Esophagus muscularis mucosa (tissue), 4 donors: ENCODE data around the gene CHRNG. TPM values are rescaled to one million over a fixed set of nuclear protein-coding genes. Genes with fewer than 3 reads are reported as not detected.

Source experiments
- DNase-seq: peaks from one replicate; pipeline ENCODE4 v3.0.0-alpha.2; 2017; ENCODE audit errors: extremely low spot score
- H3K27ac ChIP-seq, 4 donors: fragments of 200-600 bp; sonication (generic); replicated peaks in 1 of 4; 1 replicate in 3 of 4; 2 replicates in 1 of 4; pipeline ENCODE4 v1.5.1; 2016 to 2019; ENCODE audit warnings: mild to moderate bottlenecking in 1 of 4
- H3K27me3 ChIP-seq, 4 donors: fragments of 200-600 bp; sonication (generic); one replicate each; pipeline versions ENCODE4 v1.5.1 to v1.6.0; 2016 to 2019
- H3K36me3 ChIP-seq, 4 donors: fragments of 200-600 bp; sonication (generic); one replicate each; pipeline ENCODE4 v1.5.1; 2016 to 2019
- H3K4me1 ChIP-seq, 4 donors: fragments of 200-600 bp; sonication (generic); one replicate each; pipeline ENCODE4 v1.5.1; 2016 to 2019
- H3K4me3 ChIP-seq, 4 donors: fragments of 200-600 bp; sonication (generic); 1 replicate in 2 of 4; 2 replicates in 2 of 4; pipeline ENCODE4 v1.5.1; 2016 to 2019; ENCODE audit warnings: mild to moderate bottlenecking in 4 of 4, moderate library complexity in 1 of 4
- H3K9me3 ChIP-seq, 4 donors: fragments of 200-600 bp; sonication (generic); 1 replicate in 3 of 4; 2 replicates in 1 of 4; pipeline ENCODE4 v1.5.1; 2016 to 2019
- EP300 ChIP-seq: sonication (generic); formaldehyde crosslinking; IDR thresholded peaks from one replicate; pipeline ENCODE4 v1.6.1; 2017; ENCODE audit warnings: antibody characterized with exemption
- POLR2A ChIP-seq: fragments of 450-650 bp; IDR thresholded peaks from one replicate; pipeline ENCODE4 v1.6.1; 2017; ENCODE audit warnings: antibody characterized with exemption, moderate library complexity, mild to moderate bottlenecking, low read depth
- POLR2AphosphoS5 ChIP-seq, 2 donors: sonication (generic); formaldehyde crosslinking; IDR thresholded peaks; one replicate each; pipeline ENCODE4 v1.6.1; 2017; ENCODE audit warnings: antibody characterized with exemption in 2 of 2
- WGBS: methylation state at CpG from one replicate; pipeline ENCODE4 v1.1.5; 2018; 5-methylcytosine and 5-hydroxymethylcytosine counted together
- intact Hi-C: fragments of 100-400 bp; cut with DNase I; formaldehyde crosslinking; loops from one replicate; pipeline ENCODE4 v1.15.1; 2023
- total RNA-seq, 4 donors: library from RNA; depleted of rRNA; stranded (reverse); fragments of >200 nt; gene quantifications; one replicate each; pipeline versions ENCODE4 v1.1.0 to v1.2.1, GENCODE V29; 2016
- TF ChIP-seq, protein P1 (sequence below), 3 experiments: fragments of 200-600 bp in 2 of 3; fragments of 450-650 bp in 1 of 3; sonication (generic) in 2 of 3; IDR thresholded peaks; one replicate each; pipeline ENCODE4 v1.5.1; 2017 to 2019; ENCODE audit warnings: antibody characterized with exemption in 3 of 3, mild to moderate bottlenecking in 2 of 3, moderate library complexity in 1 of 3

The CHRNG gene
- total RNA-seq, 4 donors from 2014 or later: not detected

DNA sequence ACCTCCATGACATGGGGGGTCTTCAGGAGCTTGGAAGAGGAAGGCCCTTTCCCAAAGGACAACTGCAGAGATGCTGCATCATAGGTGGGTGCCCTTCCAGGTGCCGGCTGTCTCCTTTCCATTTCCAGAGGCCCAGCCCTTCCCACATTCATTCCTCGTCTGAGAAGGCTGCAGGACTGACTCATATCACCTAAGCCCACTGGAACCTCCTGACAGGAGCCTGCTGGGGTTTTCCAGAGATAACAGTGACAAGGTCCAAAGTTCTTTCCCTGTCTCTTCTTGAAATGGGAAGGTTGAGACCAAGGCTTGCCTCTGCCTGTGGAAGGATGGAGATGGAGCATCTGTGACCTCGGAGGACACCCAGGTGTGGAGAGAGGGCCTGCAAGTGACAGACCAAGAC is 22.9 kb upstream of the CHRNG start:
- Histone ChIP-seq H3K9me3 (no peaks in the 10 kb centered on the region), H3K4me1 (peaks cover 0 to 2% (median under 1%) of the 10 kb centered on the region in 4 donors), H3K27me3 (peaks cover 0 to 65% (median 2%) of the 10 kb centered on the region in 4 donors), H3K27ac (no peak overlapping the region), H3K36me3 (no peaks in the 10 kb centered on the region), H3K4me3 (no peak overlapping the region)
- intact Hi-C loops: no loop called here
- DNase-seq: no peak
- TF ChIP-seq POLR2A: no peak
- TF ChIP-seq, protein P1, sequence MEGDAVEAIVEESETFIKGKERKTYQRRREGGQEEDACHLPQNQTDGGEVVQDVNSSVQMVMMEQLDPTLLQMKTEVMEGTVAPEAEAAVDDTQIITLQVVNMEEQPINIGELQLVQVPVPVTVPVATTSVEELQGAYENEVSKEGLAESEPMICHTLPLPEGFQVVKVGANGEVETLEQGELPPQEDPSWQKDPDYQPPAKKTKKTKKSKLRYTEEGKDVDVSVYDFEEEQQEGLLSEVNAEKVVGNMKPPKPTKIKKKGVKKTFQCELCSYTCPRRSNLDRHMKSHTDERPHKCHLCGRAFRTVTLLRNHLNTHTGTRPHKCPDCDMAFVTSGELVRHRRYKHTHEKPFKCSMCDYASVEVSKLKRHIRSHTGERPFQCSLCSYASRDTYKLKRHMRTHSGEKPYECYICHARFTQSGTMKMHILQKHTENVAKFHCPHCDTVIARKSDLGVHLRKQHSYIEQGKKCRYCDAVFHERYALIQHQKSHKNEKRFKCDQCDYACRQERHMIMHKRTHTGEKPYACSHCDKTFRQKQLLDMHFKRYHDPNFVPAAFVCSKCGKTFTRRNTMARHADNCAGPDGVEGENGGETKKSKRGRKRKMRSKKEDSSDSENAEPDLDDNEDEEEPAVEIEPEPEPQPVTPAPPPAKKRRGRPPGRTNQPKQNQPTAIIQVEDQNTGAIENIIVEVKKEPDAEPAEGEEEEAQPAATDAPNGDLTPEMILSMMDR (IDR thresholded peaks at IDR 0.05): no peak
- WGBS: 100% methylated on average over 3 of the region's 3 CpGs

DNA sequence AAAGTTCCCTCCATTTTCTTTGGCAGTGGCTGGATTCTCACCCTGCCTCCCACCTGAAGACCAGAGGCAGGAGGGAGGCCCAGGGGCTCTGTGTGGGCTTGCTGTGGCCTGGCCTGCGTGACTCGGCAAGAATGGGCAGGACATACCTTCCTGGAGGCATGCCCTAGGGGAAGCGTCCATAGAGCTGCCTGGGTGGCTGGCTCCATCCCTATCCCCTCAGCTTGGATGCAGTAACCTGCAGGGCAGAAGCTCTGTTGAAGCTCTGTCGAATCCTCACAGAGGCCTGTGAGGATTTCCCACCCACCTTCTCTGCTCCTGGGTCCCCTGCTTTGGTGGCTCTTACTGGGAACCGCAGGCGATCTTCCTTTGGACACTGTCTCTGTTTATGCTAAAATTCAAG is 20.6 kb upstream of the CHRNG start:
- DNase-seq: no peak
- peaks cover 6 to 70% (median 25%) of the 10 kb centered on the region in 4 donors for H3K27me3 ChIP-seq
- intact Hi-C loops: no loop called here
- no peak for TF ChIP-seq EP300
- TF ChIP-seq, protein P1 (IDR thresholded peaks at IDR 0.05): no peak
- TF ChIP-seq POLR2A: no peak
- no peak for TF ChIP-seq POLR2AphosphoS5 (IDR thresholded peaks at IDR 0.05)
- no peak overlapping the region for H3K27ac ChIP-seq
- H3K9me3 ChIP-seq: no peaks in the 10 kb centered on the region
- peaks cover 12 to 24% (median 20%) of the 10 kb centered on the region in 4 donors for H3K4me1 ChIP-seq
- 88% methylated on average over 3 of the region's 6 CpGs for WGBS
- H3K36me3 ChIP-seq: no peaks in the 10 kb centered on the region
- no peak overlapping the region for H3K4me3 ChIP-seq

DNA sequence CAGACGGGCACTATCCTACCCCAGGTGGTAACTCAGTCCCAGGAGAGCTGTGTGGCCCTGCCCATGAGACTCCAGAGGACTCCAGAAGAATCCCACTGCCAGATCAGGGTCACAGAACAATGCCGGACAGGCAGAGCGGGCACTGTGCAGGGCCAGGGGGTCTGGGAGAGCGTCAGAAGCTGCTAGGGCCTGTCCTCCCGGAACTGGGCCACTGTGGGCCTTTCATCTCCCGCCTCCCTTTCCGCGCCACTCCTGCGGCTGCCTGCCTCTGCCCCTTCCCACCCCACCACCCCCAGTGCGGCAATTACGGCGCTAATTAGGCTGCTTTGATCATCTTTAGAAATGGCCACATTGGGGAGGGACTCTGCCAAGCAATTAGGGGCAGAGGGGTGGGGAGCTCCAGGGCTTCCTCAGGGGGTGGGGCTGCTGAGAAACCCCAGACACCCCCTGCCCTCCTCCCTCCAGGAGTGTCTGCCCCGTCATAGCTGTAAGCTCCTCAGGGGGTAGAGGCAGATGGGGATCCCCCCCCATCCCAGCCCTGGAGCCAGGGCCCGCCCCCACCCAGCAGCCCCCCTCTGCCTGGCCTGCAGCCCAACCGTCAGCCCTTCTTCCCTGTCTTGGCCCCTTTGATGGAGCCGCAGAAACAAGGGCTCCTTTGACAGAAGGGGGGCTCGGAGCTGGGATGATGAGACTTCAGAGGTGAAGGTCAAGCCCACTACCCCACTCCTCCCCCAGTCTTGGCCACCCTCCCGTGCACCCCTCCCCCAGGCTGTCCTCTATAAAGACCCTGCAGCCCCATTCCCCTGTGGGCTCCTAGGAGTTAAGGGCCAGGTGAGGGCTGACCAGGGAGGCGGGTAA is 19.7 kb upstream of the CHRNG start, which contains the start of gene PRSS56:
TSS of gene PRSS56 (plus strand) at position 808 of the 858 bp plus-strand sequence. CDS start 211 bp downstream, outside the sequence.
- Histone ChIP-seq H3K4me1 (peaks cover 20 to 33% (median 29%) of the 10 kb centered on the region in 4 donors), H3K27ac (no peak within 1 kb of the TSS), H3K27me3 (peaks cover 6 to 79% (median 35%) of the 10 kb centered on the region in 4 donors), H3K36me3 (no peaks in the 10 kb centered on the region), H3K9me3 (no peaks in the 10 kb centered on the region), H3K4me3 (no peak within 1 kb of the TSS)
- TF ChIP-seq POLR2A: no peak
- TF ChIP-seq, protein P1 (IDR thresholded peaks at IDR 0.05): no peak
- TF ChIP-seq EP300: no peak
- no peak for TF ChIP-seq POLR2AphosphoS5 (IDR thresholded peaks at IDR 0.05)
- 75% methylated on average over 17 of the region's 19 CpGs for WGBS
- intact Hi-C loops: loop anchor here (10.0 kb wide), 1 partner anchor 615 kb away; no protein-coding TSS in a partner anchor
- no peak for DNase-seq

DNA sequence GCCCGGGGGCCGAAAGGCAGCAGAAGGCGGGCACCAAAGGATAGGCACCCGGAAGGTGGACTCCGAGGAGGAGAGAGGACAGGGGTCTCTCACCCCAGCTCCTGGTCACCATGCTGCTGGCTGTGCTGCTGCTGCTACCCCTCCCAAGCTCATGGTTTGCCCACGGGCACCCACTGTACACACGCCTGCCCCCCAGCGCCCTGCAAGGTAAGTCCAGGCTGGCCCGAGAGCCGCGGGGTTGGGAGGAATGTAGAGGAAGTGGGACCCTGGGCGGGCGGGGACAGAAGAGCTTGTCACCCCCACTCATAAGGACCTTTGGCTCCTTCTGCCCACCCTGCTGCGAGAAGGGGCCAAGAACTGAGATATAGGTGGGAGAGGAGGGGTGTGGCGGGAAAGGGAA is 19.0 kb upstream of the CHRNG start:
- H3K9me3 ChIP-seq: no peaks in the 10 kb centered on the region
- DNase-seq: no peak
- peaks cover 27 to 38% (median 34%) of the 10 kb centered on the region in 4 donors for H3K4me1 ChIP-seq
- WGBS: 81% methylated on average over 15 of the region's 15 CpGs
- intact Hi-C loops: loop anchor here (10.0 kb wide), 1 partner anchor 616 kb away; no protein-coding TSS in a partner anchor
- H3K27ac ChIP-seq: no peak overlapping the region
- peaks cover 6 to 86% (median 42%) of the 10 kb centered on the region in 4 donors for H3K27me3 ChIP-seq
- TF ChIP-seq POLR2AphosphoS5 (IDR thresholded peaks at IDR 0.05) (no peak), EP300 (no peak), POLR2A (no peak)
- TF ChIP-seq, protein P1 (IDR thresholded peaks at IDR 0.05): no peak
- no peak overlapping the region for H3K4me3 ChIP-seq
- H3K36me3 ChIP-seq: no peaks in the 10 kb centered on the region
